IPS-18c (cell line): ENCODE data around the gene CARD11.

ENCODE experiments used
- H3K4me3 ChIP-seq: 2 replicates; pipeline ENCODE4 v1.7.0; 2013; ENCODE audit warnings: low read depth, mild to moderate bottlenecking, low read length, moderate library complexity; ENCODE audit not compliant: insufficient read depth
- H3K9me3 ChIP-seq: one replicate; pipeline ENCODE4 v1.6.1; 2013; ENCODE audit warnings: mild to moderate bottlenecking, low read length, moderate library complexity; ENCODE audit not compliant: control insufficient read depth, insufficient read depth

Gene CARD11

DNA sequence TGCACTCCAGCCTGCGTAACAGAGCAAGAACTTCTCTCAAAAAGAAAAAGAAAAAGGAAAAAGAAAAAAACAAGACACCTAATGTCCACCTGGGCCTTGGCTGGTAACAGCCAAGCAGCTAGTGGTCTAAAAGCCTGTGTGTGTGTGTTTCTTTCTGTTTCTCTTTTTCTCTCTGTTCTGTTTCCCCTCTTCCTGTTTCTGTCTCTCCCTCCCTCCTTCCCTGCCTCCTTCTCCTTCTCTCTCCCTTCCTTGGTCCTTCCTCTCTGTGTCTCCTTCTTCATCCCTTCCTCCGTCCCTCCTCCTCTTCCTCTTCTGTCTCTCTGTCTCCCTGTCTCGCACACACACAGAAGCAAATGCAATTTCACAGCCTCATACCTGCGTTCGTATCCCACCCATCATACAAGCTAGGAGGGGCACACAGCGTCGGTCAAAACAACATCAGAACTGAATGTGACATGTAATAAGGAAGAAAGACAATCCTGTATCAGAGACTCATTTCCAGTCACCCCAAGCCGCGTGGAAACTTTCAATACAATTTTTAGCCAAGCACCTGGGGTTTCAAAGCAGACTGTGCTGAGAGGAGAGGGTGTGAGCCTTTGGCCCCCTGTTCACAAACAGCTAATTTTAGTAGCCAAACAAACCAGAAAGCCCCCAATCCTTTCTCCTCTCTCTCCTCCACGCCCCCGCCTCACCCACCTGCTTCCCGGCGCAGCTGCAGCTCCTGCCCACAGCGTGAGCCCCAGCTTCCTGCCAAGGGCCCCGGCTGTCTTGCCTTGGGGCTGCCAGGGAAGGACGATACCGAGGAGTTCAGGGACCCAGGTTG lies 149.3 kb downstream of the CARD11 start:
- H3K4me3 ChIP-seq = no peak overlapping the region
- H3K9me3 ChIP-seq = no peaks in the 10 kb centered on the region

DNA sequence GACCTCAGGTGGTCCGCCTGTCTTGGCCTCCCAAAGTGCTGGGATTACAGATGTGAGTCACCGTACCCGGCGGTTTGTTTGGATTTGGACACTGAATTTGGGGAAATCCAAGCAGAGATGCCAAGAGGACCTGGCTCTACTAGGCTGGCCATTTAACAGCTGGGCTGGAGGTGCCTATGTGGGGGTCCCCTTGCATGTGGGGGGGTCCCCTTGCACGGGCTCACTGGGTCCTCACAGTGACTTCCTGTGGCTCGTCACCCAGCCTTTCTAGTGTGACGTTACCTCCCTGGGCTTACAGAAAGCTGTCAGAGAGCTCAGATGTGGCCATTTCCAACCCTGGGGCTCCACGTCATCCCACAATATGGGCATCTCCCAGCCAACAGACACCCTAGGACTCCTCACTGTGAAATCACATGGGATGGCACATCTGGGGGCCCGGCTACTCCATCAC lies 150.2 kb downstream of the CARD11 start:
- Histone ChIP-seq H3K4me3 (no peak overlapping the region), H3K9me3 (no peaks in the 10 kb centered on the region)

DNA sequence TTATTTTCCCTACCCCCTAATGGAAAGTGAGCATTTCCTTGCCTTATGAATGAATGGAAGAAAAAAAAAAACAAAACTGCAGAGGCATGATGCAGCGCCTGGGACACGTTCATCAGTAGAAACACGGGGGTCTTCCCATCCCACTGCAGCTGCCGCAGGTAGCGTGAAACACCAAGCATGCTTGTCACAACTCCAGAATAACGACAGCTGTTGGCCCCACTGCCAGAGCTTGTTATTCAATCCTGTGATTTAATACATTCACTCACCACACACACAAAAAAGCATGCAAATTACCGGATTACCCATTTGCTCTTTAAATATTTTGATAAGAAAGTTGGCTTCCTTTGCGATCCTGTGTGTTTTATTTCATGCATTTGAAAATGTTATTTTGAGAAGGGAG lies 151.1 kb downstream of the CARD11 start:
- Histone ChIP-seq H3K9me3 (no peaks in the 10 kb centered on the region), H3K4me3 (no peak overlapping the region)

DNA sequence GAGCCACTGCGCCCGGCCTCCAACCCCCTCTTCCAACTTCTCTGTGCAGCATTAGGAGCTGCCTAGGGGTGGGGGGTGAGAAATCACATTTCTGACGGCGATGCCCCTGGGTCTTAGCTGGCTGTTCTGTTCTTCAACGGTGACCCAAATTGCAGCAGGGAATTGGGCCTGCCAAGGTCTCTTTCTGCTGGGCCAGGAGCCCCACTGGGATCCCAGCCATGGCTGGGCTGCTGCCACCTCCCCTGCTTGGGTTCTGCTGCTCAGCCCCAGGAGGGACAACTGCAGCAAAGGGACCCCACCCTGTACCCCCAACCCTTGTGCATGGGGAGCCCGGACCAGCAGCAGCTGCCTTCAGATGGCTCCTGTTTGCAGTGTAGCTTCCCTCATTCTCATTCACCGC lies 155.9 kb downstream of the CARD11 start:
- Histone ChIP-seq H3K4me3 (no peak overlapping the region), H3K9me3 (no peaks in the 10 kb centered on the region)

DNA sequence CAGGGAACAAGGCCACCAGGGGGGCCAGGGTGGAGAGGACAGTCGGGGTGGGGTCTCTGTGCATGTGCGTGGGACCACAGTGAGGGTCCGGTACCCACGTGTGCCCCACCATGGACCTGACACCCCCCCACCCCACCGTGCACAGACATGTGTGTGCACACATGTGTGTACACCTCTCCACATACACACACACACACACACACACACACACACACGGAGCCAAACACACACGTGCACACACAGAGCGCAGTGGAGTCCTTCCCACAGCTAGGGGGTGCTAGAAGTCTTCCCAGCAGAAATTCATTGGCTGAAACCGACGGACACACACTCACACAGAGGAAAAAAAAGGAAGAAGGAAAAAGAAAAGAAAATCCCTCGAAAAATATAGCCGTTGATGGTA lies 156.8 kb downstream of the CARD11 start:
- H3K4me3 ChIP-seq = no peak overlapping the region
- no peaks in the 10 kb centered on the region for H3K9me3 ChIP-seq

DNA sequence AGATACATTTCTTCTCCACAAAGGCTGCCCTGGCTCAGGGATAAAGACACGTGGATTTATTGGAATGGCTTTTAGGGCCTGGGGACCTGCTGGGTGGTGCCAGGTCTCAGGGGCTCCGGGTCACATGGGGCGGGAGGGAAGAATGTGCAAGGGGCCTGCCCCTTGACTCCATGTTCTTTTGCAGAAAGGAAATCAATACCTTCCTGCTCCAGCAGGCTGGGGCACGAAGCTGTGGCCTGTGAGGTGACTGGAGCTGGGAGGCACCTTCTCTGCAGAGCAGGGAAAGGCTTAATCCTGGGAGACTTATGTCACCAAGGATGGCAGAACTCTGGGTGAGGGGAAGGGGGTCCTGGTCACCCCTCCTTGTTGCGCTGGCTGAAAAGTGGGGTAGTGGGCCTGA lies 157.3 kb downstream of the CARD11 start:
- no peaks in the 10 kb centered on the region for H3K9me3 ChIP-seq
- H3K4me3 ChIP-seq = no peak overlapping the region

DNA sequence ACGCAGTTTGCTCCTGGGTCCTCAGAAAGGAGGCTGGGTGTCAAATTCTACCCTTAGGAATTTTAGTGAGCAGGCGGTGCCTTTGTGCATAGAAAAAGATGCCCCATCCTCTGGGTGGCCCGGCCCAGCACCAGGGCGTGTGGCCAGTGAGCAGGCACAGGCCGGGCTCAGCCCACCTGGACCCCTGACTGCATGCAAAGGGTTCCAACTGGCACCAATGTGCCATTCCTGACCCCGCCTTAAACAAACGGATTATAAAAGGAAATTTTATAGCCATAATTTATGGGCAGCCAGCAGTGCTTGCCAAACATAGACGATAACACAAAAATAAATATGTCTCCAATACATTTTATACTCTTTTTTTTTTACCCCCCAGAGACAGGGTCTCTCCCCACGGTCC lies 159.5 kb downstream of the CARD11 start:
- Histone ChIP-seq H3K9me3 (no peaks in the 10 kb centered on the region), H3K4me3 (no peak overlapping the region)

DNA sequence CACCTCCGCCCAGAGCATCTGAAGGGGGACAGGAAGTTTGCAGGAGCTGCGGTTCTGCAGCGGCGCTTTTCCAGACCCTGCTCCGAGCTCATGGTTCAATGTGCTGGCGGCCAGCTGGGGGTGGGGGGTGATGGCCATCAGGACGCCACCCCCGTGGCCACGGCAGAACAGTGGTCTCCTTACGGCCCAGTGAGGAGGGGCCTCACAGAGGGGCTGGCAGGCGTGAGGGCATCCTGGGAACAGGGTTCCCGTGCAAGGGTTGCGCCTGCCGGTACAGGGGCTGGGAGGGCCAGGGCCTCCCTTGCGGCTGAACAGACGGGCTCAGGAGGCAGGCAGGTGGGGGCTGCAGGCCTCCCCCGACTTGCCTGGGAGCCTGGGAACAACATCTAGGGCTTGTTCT lies 160.6 kb downstream of the CARD11 start:
- H3K4me3 ChIP-seq = no peak overlapping the region
- no peaks in the 10 kb centered on the region for H3K9me3 ChIP-seq

DNA sequence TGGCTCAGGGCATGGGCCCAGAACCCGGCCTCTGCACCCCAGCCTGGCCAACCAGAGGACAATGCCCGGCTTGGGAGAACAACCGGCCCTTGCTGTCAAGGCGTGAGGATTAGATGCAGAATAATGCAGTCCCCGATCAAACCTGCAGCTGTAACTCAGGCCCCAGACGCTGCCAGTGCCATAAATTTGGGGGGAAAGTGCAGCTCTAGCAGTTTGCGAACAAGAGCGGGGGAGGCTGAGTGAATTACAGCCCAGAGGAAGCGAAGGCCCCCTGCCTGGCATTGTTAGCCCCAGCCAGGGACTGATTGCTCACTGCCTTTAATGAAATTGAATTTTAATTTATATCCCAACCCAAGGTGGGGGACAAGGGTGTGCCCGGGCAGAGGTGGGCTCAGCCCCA lies 161.6 kb downstream of the CARD11 start:
- Histone ChIP-seq H3K4me3 (no peak overlapping the region; the same call in 1 of the 2 replicates), H3K9me3 (no peaks in the 10 kb centered on the region)

DNA sequence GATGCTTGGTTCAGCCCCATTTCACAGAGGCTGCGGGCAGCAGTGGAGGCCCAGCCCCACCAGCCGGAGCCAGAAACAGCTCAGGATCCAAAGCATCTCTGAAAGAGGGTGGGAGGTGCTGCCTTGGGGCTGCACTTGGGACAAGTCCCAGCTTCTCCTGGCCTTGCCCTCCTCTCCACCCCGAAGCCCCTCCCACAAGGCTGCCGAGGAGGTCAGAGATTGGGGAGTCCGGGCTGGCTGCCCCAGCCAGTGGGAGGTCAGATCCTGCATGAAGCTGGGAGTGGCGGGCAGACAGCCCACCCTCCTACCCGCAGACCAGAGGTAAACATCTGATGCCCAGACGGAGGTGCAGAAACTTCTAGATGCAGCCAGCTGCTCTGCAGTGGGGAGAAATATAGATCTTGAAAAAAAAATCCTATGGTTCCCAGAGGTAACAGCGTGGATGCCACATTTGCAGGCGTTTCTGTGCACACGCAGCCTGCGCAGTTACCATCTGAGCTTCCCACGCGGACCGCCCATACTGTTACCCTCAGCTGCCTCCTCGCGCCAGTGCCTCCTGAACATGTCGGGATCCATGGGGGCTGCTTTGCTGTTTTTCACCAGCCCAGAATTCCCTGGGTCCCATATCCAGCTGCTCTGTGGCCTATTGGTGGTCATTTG lies 162.7 kb downstream of the CARD11 start:
- H3K4me3 ChIP-seq = no peak overlapping the region
- H3K9me3 ChIP-seq = no peaks in the 10 kb centered on the region

DNA sequence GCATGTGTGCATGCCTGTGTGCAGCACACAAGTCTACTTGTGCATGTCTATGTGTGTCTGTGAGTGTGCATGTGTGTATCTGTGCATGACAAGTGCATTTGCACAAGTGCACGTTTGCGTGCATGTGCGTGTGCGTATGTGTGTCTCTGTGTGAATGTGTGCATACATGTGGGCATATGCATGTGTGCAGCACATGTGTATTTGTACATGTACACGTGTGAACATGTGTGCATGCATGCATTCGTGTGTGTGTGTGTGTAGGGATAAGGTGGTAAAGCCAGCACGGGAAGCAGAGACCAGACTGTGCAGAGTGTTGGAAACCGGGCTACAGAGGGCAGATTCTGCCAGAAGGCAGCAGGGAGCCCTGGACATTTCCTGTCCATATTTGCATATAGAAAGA lies 163.6 kb downstream of the CARD11 start:
- no peaks in the 10 kb centered on the region for H3K9me3 ChIP-seq
- no peak overlapping the region; the same call in 1 of the 2 replicates for H3K4me3 ChIP-seq

DNA sequence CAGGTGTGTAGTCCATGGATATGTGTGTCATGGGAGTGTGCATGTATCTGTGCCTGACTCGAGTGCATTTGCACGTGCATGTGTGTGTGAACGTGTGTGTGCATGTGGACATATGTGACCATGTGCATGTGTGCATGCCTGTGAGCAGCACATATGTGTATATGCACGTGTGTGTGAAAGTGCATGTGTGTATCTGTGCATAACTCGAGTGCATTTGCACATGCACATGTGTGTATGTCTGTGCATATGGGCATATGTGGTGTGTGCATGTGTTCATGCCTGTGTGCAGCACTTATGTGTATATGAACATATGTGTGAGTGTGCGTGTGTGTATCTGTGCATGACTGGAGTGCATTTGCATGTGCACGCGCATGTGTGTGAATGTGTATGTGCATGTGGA lies 164.3 kb downstream of the CARD11 start:
- Histone ChIP-seq H3K4me3 (no peak overlapping the region), H3K9me3 (no peaks in the 10 kb centered on the region)

DNA sequence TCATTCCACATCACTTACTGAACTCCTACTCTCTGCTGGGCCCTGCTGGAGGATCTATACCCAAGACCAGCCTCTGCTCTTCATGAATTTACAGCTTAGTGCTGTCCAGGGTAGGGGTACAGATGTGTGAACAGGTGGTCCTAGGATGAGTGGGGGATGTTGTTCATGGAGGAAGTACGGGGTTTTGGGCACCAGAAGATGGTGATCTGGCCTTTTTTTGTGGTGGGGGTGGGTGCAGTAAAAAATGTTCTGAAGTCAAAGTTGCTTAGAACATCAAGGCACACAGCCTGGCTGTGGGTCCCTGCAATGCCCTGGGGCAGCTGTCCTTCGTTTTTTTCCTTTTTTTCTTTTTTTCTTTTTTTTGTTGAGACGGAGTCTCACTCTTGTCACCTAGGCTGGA lies 165.4 kb downstream of the CARD11 start:
- no peak overlapping the region for H3K4me3 ChIP-seq

DNA sequence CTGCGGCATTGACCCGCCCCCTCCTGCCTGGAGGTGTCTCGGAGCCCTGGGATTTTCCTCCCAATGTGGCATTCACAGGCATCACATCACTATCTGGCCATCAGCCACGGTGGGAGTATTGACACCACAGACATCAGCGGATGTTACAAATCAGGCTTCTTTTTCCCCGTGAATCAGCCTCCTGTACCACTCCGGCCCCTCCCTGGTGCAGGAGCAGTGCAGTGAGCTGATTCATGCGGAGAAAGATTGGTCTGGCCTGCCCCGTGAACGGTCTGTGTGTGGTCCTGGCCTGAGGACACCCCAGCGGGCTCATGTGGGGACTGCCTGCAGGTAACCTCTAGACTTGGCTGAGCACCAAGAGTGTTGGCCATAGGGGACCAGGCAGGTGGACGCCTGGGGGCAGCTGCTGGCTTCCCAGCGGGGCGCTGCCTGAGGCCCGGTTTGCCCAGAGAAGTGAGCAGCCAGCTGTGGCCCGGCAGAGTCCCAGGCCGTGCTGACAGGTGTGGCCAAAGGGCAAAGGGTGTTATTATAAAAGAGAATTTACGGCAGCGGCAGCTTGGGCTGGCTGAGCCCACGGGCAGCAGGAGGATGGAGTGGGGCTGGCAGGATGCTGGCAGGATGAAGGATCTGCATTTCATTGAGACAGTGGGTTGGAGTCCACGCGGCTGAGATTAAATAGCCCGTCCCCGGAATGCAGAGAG lies 167.5 kb downstream of the CARD11 start:
- no peak overlapping the region for H3K4me3 ChIP-seq
- no peaks in the 10 kb centered on the region for H3K9me3 ChIP-seq

More for the DNA sequence above, 165.4 kb downstream of the CARD11 start:
- no peaks in the 10 kb centered on the region for H3K9me3 ChIP-seq

DNA sequence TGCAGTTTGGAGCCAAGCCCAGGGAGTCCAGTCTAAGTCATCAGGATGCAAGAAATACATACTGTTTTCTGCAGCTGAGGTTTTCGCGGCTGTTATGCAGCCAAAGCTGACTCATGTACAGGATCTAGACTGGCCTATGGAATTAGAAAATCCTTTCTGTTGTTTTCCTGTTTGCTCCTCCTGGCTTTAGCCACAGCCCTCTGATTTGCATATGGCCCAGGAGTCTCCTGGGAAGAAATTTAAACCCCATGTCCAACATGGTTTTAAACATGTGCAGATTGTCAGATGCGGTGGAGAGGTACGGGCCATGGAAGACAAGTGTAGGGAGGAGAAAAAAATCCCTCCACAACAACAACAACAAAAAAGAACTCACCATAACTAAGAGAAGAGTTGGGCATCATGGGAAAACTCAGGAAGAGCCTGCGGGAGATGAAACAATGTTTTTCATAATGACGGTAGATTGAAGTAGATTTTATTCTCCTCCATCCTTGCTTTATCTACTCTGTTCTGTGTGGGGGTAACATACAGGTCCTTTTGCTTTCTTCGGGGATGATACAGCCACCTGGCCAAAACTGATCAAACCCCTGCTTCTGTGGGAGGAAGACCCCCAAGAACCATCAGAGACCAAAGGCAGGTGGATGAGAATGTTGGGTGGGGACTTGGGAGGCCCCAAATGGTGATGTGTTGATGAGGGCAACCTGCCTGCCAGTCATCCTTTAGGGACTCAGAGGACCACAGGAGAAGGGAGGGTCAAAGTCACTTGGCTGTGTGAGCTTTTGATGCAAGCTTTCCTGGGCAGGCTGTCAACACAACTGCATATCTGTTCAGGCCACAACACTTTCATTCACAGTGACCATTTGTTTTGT lies 169.7 kb downstream of the CARD11 start:
- Histone ChIP-seq H3K9me3 (no peaks in the 10 kb centered on the region), H3K4me3 (no peak overlapping the region)

DNA sequence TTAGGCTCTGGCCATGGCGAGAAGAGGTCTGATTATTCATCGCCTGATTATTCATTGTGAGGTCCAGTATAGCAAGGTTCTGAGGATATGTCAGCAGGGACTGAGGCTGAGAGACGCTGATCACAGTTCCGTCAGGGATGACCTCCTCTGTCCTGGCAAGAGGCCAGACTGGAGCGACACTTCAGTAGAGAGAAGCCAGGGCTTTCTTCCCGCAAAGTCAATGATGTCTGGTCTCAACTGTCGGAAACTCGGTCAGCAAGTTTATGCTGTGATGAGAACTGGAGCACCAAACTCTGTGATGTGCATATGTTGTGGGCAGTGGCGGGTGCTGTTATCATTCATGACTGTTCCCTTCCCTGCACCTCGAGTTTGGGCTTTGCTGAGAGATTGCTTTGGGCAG lies 170.5 kb downstream of the CARD11 start:
- H3K4me3 ChIP-seq = no peak overlapping the region
- no peaks in the 10 kb centered on the region for H3K9me3 ChIP-seq

DNA sequence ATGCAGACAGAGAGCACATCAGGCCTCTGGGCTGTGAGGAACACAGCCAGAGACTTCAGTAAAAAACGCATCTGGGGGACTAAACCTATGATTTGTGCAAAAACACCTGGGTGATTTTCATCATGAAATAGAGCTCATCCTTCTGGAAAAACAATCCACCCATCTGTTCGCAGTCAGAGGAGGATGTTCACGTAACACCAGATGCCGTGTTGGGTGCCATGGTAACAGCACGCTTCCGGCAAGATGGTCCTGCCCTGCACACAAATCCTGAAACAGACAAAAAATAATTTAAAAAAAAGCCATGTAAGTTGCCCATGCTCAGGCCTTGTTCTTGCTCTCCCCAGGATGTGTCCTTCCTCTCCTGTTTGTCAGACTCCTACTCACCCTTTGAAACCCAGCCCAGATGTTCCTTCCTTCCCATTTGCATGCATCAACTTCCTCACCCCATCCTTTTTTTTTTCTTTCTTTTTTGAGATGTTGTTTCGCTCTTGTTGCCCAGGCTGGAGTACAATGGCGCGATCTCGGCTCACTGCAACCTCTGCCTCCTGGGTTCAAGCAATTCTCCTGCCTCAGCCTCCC lies 171.3 kb downstream of the CARD11 start:
- H3K9me3 ChIP-seq = no peaks in the 10 kb centered on the region
- H3K4me3 ChIP-seq = no peak overlapping the region
